SK-N-MC (cell line): Measurements from ENCODE around the gene MALAT1.

ENCODE experiments used
- EZH2 ChIP-seq: fragments of 200-600 bp; sonication (generic); IDR thresholded peaks from one replicate; pipeline ENCODE4 v1.6.1; 2017; ENCODE audit warnings: antibody characterized with exemption
- FOXP2 ChIP-seq: optimal IDR thresholded peaks from 2 replicates; pipeline ENCODE3; 2011; ENCODE audit warnings: mild to moderate bottlenecking, moderate library complexity; ENCODE audit not compliant: insufficient read depth; ENCODE audit errors: extremely low read length, control extremely low read depth
- POLR2AphosphoS5 ChIP-seq: IDR thresholded peaks from 2 replicates; pipeline ENCODE4 v1.6.1; 2012; ENCODE audit warnings: mild to moderate bottlenecking, low read depth, low read length, borderline replicate concordance

DNA sequence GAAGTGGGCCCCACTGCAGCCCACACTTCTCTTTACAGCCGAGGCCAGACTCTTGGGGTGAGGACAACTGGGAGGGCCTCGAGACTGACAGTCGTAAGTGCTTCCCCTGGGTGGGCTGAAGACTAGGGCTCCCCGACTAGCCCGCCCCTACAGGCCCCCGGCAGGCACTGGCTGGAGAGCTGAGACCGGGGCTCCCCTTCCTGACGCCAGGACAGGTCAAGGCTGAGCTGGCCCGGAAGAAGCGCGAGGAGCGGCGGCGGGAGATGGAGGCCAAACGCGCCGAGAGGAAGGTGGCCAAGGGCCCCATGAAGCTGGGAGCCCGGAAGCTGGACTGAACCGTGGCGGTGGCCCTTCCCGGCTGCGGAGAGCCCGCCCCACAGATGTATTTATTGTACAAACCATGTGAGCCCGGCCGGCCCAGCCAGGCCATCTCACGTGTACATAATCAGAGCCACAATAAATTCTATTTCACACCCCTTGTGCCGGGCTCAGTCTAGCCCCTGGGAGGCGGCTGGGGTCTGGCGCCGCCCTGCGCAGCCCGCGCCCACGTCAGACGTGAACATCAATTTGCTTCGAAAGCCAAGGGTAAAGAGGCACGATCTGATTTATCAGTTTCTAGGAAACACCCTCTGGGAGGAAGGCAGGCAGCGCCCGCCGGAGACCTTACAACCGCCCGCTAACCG, 39.5 kb downstream of the MALAT1 start:
- TF ChIP-seq POLR2AphosphoS5 (no peak), EZH2 (no peak), FOXP2 (no peak)
